Naive B cell (primary cell): ENCODE data around the gene LCNL1. TPM values are rescaled to one million over a fixed set of nuclear protein-coding genes. Genes with fewer than 3 reads are reported as not detected.
A peak's percentile ranks its signal among the peaks of the same experiment; 100 is the strongest.

ENCODE experiments used
- ATAC-seq, 2 donors: fragments of 150-1000 bp; cut with Tn5 transposase; 2 replicates each; pipeline ENCODE4 v1.10.0; 2021; ENCODE audit warnings: low read depth in 2 of 2, mild to moderate bottlenecking in 2 of 2, moderate library complexity in 2 of 2
- DNase-seq: peaks from one replicate; pipeline ENCODE4 v3.0.0; 2022
- H3K27ac Mint-ChIP-seq, 6 donors: one replicate each; pipeline ENCODE4 v1.8.0; 2020 to 2022; ENCODE audit warnings: mild to moderate bottlenecking in 6 of 6, mixed read lengths in 6 of 6, moderate library complexity in 5 of 6, inconsistent platforms in 2 of 6
- H3K27me3 Mint-ChIP-seq, 3 donors: one replicate each; pipeline ENCODE4 v1.8.0; 2021 to 2022; ENCODE audit warnings: mixed read lengths in 3 of 3, mild to moderate bottlenecking in 1 of 3
- H3K36me3 Mint-ChIP-seq, 2 donors: one replicate each; pipeline ENCODE4 v1.8.0; 2020 to 2022; ENCODE audit warnings: mixed read lengths in 2 of 2, inconsistent platforms in 1 of 2, mild to moderate bottlenecking in 1 of 2
- H3K4me1 Mint-ChIP-seq, 3 donors: one replicate each; pipeline ENCODE4 v1.8.0; 2020 to 2022; ENCODE audit warnings: mixed read lengths in 3 of 3, inconsistent platforms in 1 of 3, mild to moderate bottlenecking in 1 of 3, moderate library complexity in 1 of 3
- H3K4me3 Mint-ChIP-seq, 8 donors: one replicate each; pipeline ENCODE4 v1.8.0; 2020 to 2022; ENCODE audit warnings: mild to moderate bottlenecking in 8 of 8, mixed read lengths in 8 of 8, moderate library complexity in 8 of 8, inconsistent platforms in 2 of 8
- H3K9me3 Mint-ChIP-seq, 7 donors: one replicate each; pipeline ENCODE4 v1.8.0; 2020 to 2022; ENCODE audit warnings: mixed read lengths in 7 of 7, mild to moderate bottlenecking in 5 of 7, inconsistent platforms in 2 of 7, moderate library complexity in 1 of 7
- polyA plus RNA-seq, 6 donors: library from polyadenylated mRNA; unstranded; fragments of 300-500 nt; fragmentation: Illumina TruSeq; gene quantifications; one replicate each; pipeline ENCODE4 v1.2.3, GENCODE V29; 2021; ENCODE audit warnings: low read depth in 6 of 6

LCNL1 gene
- polyA plus RNA-seq, 6 donors from 2014 or later = not detected

- Mint-ChIP-seq H3K27ac (no peak overlapping the region), H3K27me3 (peaks cover 4 to 68% (median 27%) of the 10 kb centered on the region in 3 donors), H3K4me1 (no peaks in the 10 kb centered on the region), H3K9me3 (no peaks in the 10 kb centered on the region), H3K36me3 (no peaks in the 10 kb centered on the region), H3K4me3 (peak overlapping the region in 1 of 8 donors; percentile 46)
- ATAC-seq (peak; percentile 41 to 52), DNase-seq (no peak)
These were observed 4.5 kb upstream of the LCNL1 start for GRCh38 chr9:136978073-136978864.

- Mint-ChIP-seq H3K27me3 (peaks cover 8 to 73% (median 33%) of the 10 kb centered on the region in 3 donors), H3K27ac (no peak overlapping the region), H3K36me3 (peaks cover 0 to 5% of the 10 kb centered on the region in 2 donors), H3K4me1 (peaks cover 0 to 3% (median 0%) of the 10 kb centered on the region in 3 donors), H3K4me3 (no peak overlapping the region), H3K9me3 (no peaks in the 10 kb centered on the region)
- DNase-seq (no peak), ATAC-seq (no peak)
These were observed 3.8 kb upstream of the LCNL1 start for GRCh38 chr9:136978865-136979544.

DNA sequence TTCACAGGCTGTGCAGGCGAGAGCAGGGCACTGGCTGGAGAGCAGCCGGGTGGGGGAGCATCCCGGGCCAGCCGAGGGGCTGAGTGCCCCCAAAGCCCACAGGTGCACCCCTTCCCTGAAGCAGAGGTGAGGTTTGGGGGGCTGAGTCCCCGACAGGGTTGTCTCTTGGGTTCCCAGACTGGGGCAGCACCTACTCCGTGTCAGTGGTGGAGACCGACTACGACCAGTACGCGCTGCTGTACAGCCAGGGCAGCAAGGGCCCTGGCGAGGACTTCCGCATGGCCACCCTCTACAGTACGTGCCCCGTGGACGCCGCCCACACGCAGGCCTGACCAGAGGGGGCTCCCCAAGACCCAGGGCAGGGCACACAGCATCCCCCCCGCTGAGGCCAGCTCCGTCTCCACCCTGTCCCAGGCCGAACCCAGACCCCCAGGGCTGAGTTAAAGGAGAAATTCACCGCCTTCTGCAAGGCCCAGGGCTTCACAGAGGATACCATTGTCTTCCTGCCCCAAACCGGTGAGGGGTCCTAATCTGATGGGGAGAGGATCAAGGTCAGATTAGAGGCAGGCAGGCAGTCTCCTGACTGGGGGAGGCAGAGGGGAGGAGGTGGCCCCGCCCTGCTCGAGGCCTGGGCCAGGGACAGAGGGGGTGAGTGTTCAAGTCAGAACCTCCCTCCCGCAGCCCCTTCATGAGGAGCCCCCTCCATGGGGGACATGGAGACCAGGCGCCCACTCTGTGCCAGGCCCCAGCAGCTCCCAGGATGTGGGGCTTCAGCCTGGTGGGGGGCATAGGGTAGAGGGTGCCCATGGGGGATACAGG lies 2.8 kb upstream of the LCNL1 start:
- H3K27me3 Mint-ChIP-seq = peaks cover 10 to 76% (median 37%) of the 10 kb centered on the region in 3 donors
- no peaks in the 10 kb centered on the region for H3K9me3 Mint-ChIP-seq
- peaks cover 0 to 8% of the 10 kb centered on the region in 2 donors for H3K36me3 Mint-ChIP-seq
- H3K4me3 Mint-ChIP-seq = no peak overlapping the region
- no peak for DNase-seq
- no peak overlapping the region for H3K27ac Mint-ChIP-seq
- peaks cover 0 to 4% (median 0%) of the 10 kb centered on the region in 3 donors for H3K4me1 Mint-ChIP-seq
- ATAC-seq = no peak

GRCh38 chr9:136980669-136981478 lies 1.9 kb upstream of the LCNL1 start:
- peaks cover 0 to 4% (median 0%) of the 10 kb centered on the region in 3 donors for H3K4me1 Mint-ChIP-seq
- H3K27ac Mint-ChIP-seq = no peak overlapping the region

GRCh38 chr9:136981588-136982231 lies 1.1 kb upstream of the LCNL1 start:
- DNase-seq (no peak), ATAC-seq (no peak)
- Mint-ChIP-seq H3K27me3 (peaks cover 6 to 66% (median 30%) of the 10 kb centered on the region in 3 donors), H3K36me3 (peaks cover 0 to 8% of the 10 kb centered on the region in 2 donors), H3K9me3 (no peaks in the 10 kb centered on the region), H3K4me1 (peaks cover 0 to 4% (median 2%) of the 10 kb centered on the region in 3 donors), H3K27ac (no peak overlapping the region), H3K4me3 (no peak overlapping the region)

More at GRCh38 chr9:136980669-136981478, 1.9 kb upstream of the LCNL1 start:
- DNase-seq (no peak), ATAC-seq (no peak)
- Mint-ChIP-seq H3K4me3 (peak overlapping the region in 2 of 8 donors; percentile 33 to 42), H3K36me3 (peaks cover 0 to 8% of the 10 kb centered on the region in 2 donors), H3K9me3 (no peaks in the 10 kb centered on the region), H3K27me3 (peaks cover 10 to 67% (median 37%) of the 10 kb centered on the region in 3 donors)

GRCh38 chr9:136983167-136983566 lies 374 bp downstream of the LCNL1 start:
- H3K27me3 Mint-ChIP-seq = peaks cover 10 to 68% (median 36%) of the 10 kb centered on the region in 3 donors
- no peak overlapping the region for H3K27ac Mint-ChIP-seq
- H3K4me3 Mint-ChIP-seq = no peak overlapping the region
- no peak for DNase-seq
- no peak for ATAC-seq
- peaks cover 0 to 4% (median 2%) of the 10 kb centered on the region in 3 donors for H3K4me1 Mint-ChIP-seq
- H3K9me3 Mint-ChIP-seq = no peaks in the 10 kb centered on the region
- peaks cover 0 to 8% of the 10 kb centered on the region in 2 donors for H3K36me3 Mint-ChIP-seq

DNA sequence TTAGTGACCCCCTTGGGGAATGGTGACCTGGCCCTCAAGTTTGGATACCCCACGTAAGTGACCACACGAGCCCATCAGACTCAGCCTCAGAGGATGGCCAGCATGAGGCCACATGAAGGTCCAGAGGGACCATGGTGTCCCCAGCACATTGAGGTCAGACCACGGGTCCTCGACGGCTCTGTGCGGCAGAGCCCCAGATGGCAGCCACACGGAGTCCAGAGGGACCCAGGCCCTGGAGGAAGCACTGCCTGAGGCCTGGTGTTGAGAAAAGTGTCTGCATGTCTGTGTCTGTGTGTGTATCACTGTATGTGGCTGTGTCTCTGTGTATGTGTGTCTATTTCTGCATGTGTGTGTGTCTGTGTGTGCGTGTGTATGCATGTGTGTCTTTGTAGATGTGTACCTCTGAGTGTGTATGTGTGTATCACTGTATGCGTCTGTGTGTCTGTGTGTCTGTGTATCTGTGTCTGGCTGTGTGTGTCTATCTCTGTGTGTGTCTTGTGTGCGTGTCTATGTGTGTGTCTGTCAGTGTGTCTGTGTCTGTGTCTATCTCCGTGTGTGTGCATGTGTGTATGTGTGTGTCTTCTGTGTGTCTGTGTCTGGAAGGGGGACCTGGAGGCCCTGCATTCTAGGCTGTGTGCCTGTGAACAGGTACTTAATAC lies 992 bp downstream of the LCNL1 start:
- Mint-ChIP-seq H3K4me3 (peak overlapping the region in 1 of 8 donors; percentile 17), H3K27ac (no peak overlapping the region), H3K9me3 (no peaks in the 10 kb centered on the region), H3K27me3 (peaks cover 13 to 69% (median 38%) of the 10 kb centered on the region in 3 donors), H3K4me1 (peaks cover 0 to 4% (median 2%) of the 10 kb centered on the region in 3 donors), H3K36me3 (peaks cover 0 to 8% of the 10 kb centered on the region in 2 donors)
- DNase-seq (no peak), ATAC-seq (no peak)

DNA sequence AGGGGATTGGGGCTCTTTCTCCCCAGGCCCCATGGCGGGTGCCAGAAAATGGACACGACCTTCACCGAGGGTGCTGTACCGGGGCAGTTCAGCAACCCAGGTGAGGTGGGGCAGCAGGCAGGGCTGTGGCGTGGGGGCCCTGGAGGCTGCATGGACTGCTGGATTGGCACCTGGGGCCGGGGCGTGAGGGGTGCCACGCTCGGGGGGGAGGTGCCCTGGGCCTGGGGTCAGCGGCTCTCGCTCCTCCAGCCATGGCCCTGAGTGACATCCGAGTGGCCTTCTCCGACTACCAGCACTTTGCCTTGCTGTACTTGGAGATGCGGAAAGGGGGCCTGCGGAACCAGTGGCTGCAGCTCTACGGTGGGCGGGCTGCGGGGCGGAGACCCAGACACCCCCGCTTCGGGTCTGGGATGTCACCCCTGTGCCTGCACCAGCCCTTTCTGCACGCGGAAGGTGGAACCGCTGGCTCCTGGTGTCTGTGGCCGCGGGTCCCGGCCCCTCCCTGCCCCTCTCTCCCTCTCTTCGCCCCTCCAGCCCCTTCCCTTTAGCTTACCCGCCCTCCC lies 1.8 kb downstream of the LCNL1 start:
- DNase-seq = no peak
- peak in 1 of 2 donors; percentile 16 for ATAC-seq
- H3K4me3 Mint-ChIP-seq = no peak overlapping the region
- H3K9me3 Mint-ChIP-seq = no peaks in the 10 kb centered on the region
- H3K27me3 Mint-ChIP-seq = peaks cover 13 to 67% (median 38%) of the 10 kb centered on the region in 3 donors
- H3K36me3 Mint-ChIP-seq = peaks cover 0 to 8% of the 10 kb centered on the region in 2 donors
- peaks cover 0 to 4% (median 2%) of the 10 kb centered on the region in 3 donors for H3K4me1 Mint-ChIP-seq
- no peak overlapping the region for H3K27ac Mint-ChIP-seq

DNA sequence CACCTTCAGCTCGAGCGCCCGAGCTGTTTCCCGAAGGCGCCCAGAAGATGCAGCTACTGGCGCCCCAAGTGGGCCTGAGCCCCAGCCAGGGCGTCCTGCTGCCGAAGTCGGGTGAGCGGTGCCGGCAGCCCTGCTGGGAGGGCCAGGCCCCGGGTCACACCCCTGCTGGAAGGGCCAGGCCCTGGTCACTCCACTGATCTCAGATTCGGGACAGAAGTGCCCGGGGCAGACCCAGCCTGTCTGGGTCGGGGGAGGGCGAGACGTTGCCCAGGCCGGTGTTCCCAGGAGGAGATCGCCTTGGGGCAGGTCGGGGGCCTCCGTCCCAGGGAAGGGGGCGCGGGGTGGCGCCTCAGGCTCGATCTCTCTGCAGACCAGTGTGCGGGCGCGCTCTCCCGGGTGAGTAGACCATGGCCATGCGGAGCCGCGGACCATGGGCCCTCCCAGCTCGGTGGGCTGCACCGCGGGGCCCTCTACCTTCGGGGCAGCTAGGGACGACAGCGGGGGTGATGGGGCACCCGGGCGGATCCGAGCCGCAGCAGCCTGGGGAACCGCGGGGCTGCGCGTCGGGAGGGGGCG lies 2.3 kb downstream of the LCNL1 start:
- no peak for DNase-seq
- no peak overlapping the region for H3K4me3 Mint-ChIP-seq
- peaks cover 0 to 4% (median 2%) of the 10 kb centered on the region in 3 donors for H3K4me1 Mint-ChIP-seq
- ATAC-seq = peak; percentile 27 to 32
- peaks cover 0 to 8% of the 10 kb centered on the region in 2 donors for H3K36me3 Mint-ChIP-seq
- H3K27me3 Mint-ChIP-seq = peaks cover 13 to 65% (median 36%) of the 10 kb centered on the region in 3 donors
- H3K9me3 Mint-ChIP-seq = peaks cover 0 to under 1% (median 0%) of the 10 kb centered on the region in 7 donors
- no peak overlapping the region for H3K27ac Mint-ChIP-seq

- H3K36me3 Mint-ChIP-seq = peaks cover 0 to 8% of the 10 kb centered on the region in 2 donors
These were observed 3.1 kb downstream of the LCNL1 start for GRCh38 chr9:136985853-136986252.

GRCh38 chr9:136988872-136989271 lies 6.1 kb downstream of the LCNL1 start:
- H3K4me1 Mint-ChIP-seq = peaks cover 8 to 19% (median 18%) of the 10 kb centered on the region in 3 donors
- ATAC-seq (no peak), DNase-seq (no peak)
- peaks cover 0 to 2% (median 0%) of the 10 kb centered on the region in 7 donors for H3K9me3 Mint-ChIP-seq
- peak overlapping the region in 1 of 8 donors; percentile 70 for H3K4me3 Mint-ChIP-seq
- H3K27ac Mint-ChIP-seq = no peak overlapping the region
- H3K27me3 Mint-ChIP-seq = peaks cover 10 to 32% (median 21%) of the 10 kb centered on the region in 3 donors
- H3K36me3 Mint-ChIP-seq = peaks cover 0 to 5% of the 10 kb centered on the region in 2 donors

More at GRCh38 chr9:136985853-136986252, 3.1 kb downstream of the LCNL1 start:
- Mint-ChIP-seq H3K4me3 (no peak overlapping the region), H3K27ac (no peak overlapping the region), H3K9me3 (peaks cover 0 to 2% (median 0%) of the 10 kb centered on the region in 7 donors), H3K27me3 (peaks cover 13 to 60% (median 29%) of the 10 kb centered on the region in 3 donors), H3K4me1 (peaks cover 0 to 4% (median 2%) of the 10 kb centered on the region in 3 donors)
- ATAC-seq (no peak), DNase-seq (no peak)
